ENCODE measurements around the gene AIRE. TPM values are rescaled to one million over a fixed set of nuclear protein-coding genes. Genes with fewer than 3 reads are reported as not detected.

The AIRE gene
- total and polyA plus RNA-seq, 4 experiments from 2014 or later = 0.32 to 2.3 TPM; not detected in 2

DNA sequence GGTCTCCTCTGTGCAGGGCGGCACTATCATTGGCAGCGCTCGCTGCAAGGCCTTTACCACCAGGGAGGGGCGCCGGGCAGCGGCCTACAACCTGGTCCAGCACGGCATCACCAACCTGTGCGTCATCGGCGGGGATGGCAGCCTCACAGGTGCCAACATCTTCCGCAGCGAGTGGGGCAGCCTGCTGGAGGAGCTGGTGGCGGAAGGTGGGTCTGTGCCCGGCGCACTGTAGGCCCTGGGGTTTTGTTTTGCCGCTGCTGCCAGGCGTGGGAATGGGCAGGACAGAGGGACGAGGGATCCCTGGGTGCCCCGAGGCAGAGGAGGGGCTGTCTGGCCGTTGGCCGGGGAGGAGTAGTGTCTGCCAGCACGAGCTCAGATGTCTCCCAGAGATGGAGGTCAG is 26.4 kb downstream of the AIRE start:
- Mint-ChIP-seq H3K27ac (no peak overlapping the region), H3K9me3 (no peaks in the 10 kb centered on the region), H3K4me1 (peaks cover 8 to 12% (median 10%) of the 10 kb centered on the region in 4 donors), H3K4me3 (no peak overlapping the region), H3K27me3 (no peaks in the 10 kb centered on the region), H3K36me3 (peaks cover 18 to 37% of the 10 kb centered on the region in 2 donors)
- ChIA-PET POLR2A (ENCODE audit: partially characterized antibody) (no interaction called here), CTCF (ENCODE audit: partially characterized antibody) (no interaction called here)
- H3K27me3 ChIP-seq (ENCODE audit: insufficient read depth, low read length) = no peaks in the 10 kb centered on the region
- intact Hi-C loops (cut with micrococcal nuclease) = no loop called here
- no peaks in the 10 kb centered on the region for H3K4me1 ChIP-seq (ENCODE audit: insufficient read depth, low read length)
- H3K9me3 ChIP-seq (ENCODE audit: control insufficient read depth in 1 of 2, low read length in 2 of 2) = no peaks in the 10 kb centered on the region
- no peak for DNase-seq
- H3K27ac ChIP-seq (ENCODE audit: low read depth, low read length) = no peak overlapping the region
- no peak overlapping the region for H3K4me3 ChIP-seq (ENCODE audit: low read length in 2 of 2)
- H3K36me3 ChIP-seq (ENCODE audit: insufficient read depth, low read length) = peaks cover 53% of the 10 kb centered on the region

GRCh38 chr21:44312716-44313115 is 27.0 kb downstream of the AIRE start:
- Histone ChIP-seq H3K4me1 (ENCODE audit: insufficient read depth, low read length) (no peaks in the 10 kb centered on the region), H3K36me3 (ENCODE audit: insufficient read depth, low read length) (peaks cover 53% of the 10 kb centered on the region), H3K27ac (ENCODE audit: low read depth, low read length) (no peak overlapping the region), H3K27me3 (ENCODE audit: insufficient read depth, low read length) (no peaks in the 10 kb centered on the region), H3K9me3 (ENCODE audit: control insufficient read depth in 1 of 2, low read length in 2 of 2) (no peaks in the 10 kb centered on the region), H3K4me3 (ENCODE audit: low read length in 2 of 2) (no peak overlapping the region)
- H3K27ac Mint-ChIP-seq = no peak overlapping the region
- no peaks in the 10 kb centered on the region for H3K9me3 Mint-ChIP-seq
- no peaks in the 10 kb centered on the region for H3K27me3 Mint-ChIP-seq
- H3K4me1 Mint-ChIP-seq = peaks cover 5 to 10% (median 8%) of the 10 kb centered on the region in 4 donors
- peaks cover 18 to 35% of the 10 kb centered on the region in 2 donors for H3K36me3 Mint-ChIP-seq
- CTCF ChIA-PET (ENCODE audit: partially characterized antibody) = no interaction called here
- no peak for DNase-seq
- intact Hi-C loops (cut with micrococcal nuclease) = no loop called here
- no peak overlapping the region for H3K4me3 Mint-ChIP-seq
- POLR2A ChIA-PET (ENCODE audit: partially characterized antibody) = no interaction called here

- Histone ChIP-seq H3K27me3 (ENCODE audit: insufficient read depth, low read length) (no peaks in the 10 kb centered on the region), H3K9me3 (ENCODE audit: control insufficient read depth in 1 of 2, low read length in 2 of 2) (no peaks in the 10 kb centered on the region), H3K4me1 (ENCODE audit: insufficient read depth, low read length) (no peaks in the 10 kb centered on the region), H3K4me3 (ENCODE audit: low read length in 2 of 2) (no peak overlapping the region), H3K36me3 (ENCODE audit: insufficient read depth, low read length) (peaks cover 53% of the 10 kb centered on the region), H3K27ac (ENCODE audit: low read depth, low read length) (no peak overlapping the region)
- peaks cover 0 to 7% (median 4%) of the 10 kb centered on the region in 4 donors for H3K4me1 Mint-ChIP-seq
- H3K27ac Mint-ChIP-seq = no peak overlapping the region
- ChIA-PET CTCF (ENCODE audit: partially characterized antibody) (no interaction called here), POLR2A (ENCODE audit: partially characterized antibody) (no interaction called here)
- H3K9me3 Mint-ChIP-seq = no peaks in the 10 kb centered on the region
- DNase-seq = no peak
- H3K4me3 Mint-ChIP-seq = no peak overlapping the region
- no peaks in the 10 kb centered on the region for H3K27me3 Mint-ChIP-seq
- intact Hi-C loops (cut with micrococcal nuclease) = no loop called here
- H3K36me3 Mint-ChIP-seq = peaks cover 15 to 32% of the 10 kb centered on the region in 2 donors
Measured at GRCh38 chr21:44313451-44313850, 27.8 kb downstream of the AIRE start.

DNA sequence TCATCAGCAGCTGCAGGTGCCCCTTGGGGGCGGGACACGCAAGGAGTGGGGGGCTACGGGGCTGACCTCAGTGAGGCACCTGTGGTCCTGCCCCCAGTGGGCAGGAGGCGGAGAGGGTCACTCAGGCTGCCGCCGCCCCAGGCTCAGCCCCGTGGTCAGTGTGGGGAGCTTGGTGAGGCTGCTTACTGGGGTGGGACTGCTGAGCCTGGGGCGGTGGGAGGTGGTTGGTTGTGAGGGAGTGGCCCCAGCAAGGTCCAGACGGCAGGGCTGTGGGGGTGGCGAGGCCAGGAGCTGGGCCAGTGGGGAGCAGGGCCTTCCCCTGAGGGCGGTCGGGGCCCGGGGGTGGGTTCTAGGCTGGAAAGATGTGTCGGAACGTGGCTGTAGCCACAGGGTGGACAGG is 28.5 kb downstream of the AIRE start:
- H3K4me1 Mint-ChIP-seq = peaks cover 0 to 7% (median 4%) of the 10 kb centered on the region in 4 donors
- ChIA-PET POLR2A (ENCODE audit: partially characterized antibody) (interaction anchor here (1.2 kb wide), 1 partner anchor 11 kb away, joined by 3 read pairs; no protein-coding TSS in a partner anchor), CTCF (ENCODE audit: partially characterized antibody) (no interaction called here)
- no peaks in the 10 kb centered on the region for H3K27me3 ChIP-seq (ENCODE audit: insufficient read depth, low read length)
- H3K27ac ChIP-seq (ENCODE audit: low read depth, low read length) = no peak overlapping the region
- DNase-seq = no peak
- H3K9me3 Mint-ChIP-seq = no peaks in the 10 kb centered on the region
- H3K4me3 ChIP-seq (ENCODE audit: low read length in 2 of 2) = no peak overlapping the region
- no peak overlapping the region for H3K27ac Mint-ChIP-seq
- no peaks in the 10 kb centered on the region for H3K27me3 Mint-ChIP-seq
- H3K36me3 ChIP-seq (ENCODE audit: insufficient read depth, low read length) = peaks cover 55% of the 10 kb centered on the region
- no peak overlapping the region for H3K4me3 Mint-ChIP-seq
- peaks cover 15 to 28% of the 10 kb centered on the region in 2 donors for H3K36me3 Mint-ChIP-seq
- H3K9me3 ChIP-seq (ENCODE audit: control insufficient read depth in 1 of 2, low read length in 2 of 2) = no peaks in the 10 kb centered on the region
- intact Hi-C loops (cut with micrococcal nuclease) = no loop called here
- no peaks in the 10 kb centered on the region for H3K4me1 ChIP-seq (ENCODE audit: insufficient read depth, low read length)

DNA sequence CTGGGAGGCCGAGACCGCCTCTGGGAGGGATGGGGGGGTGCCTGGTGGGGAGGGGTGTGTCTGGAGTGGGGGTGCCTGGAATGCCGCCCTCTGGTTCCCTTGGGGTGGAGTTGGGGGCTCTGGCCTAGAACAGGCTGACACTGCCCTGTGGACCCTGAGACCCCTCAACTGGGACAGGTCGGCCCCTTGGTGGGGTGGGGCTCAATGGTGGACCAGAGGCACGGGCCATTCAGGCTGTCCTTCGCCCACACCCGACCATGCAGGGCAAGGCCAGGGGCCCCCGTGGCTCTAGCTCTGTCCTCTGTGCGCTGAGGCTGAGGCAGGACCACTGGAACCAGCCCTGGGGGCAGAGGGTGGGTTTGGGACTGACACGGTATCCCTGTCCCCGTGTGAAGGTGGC is 28.9 kb downstream of the AIRE start:
- H3K27me3 Mint-ChIP-seq = no peaks in the 10 kb centered on the region
- POLR2A ChIA-PET (ENCODE audit: partially characterized antibody) = interaction anchor here (1.2 kb wide), 1 partner anchor 11 kb away, joined by 3 read pairs; no protein-coding TSS in a partner anchor

DNA sequence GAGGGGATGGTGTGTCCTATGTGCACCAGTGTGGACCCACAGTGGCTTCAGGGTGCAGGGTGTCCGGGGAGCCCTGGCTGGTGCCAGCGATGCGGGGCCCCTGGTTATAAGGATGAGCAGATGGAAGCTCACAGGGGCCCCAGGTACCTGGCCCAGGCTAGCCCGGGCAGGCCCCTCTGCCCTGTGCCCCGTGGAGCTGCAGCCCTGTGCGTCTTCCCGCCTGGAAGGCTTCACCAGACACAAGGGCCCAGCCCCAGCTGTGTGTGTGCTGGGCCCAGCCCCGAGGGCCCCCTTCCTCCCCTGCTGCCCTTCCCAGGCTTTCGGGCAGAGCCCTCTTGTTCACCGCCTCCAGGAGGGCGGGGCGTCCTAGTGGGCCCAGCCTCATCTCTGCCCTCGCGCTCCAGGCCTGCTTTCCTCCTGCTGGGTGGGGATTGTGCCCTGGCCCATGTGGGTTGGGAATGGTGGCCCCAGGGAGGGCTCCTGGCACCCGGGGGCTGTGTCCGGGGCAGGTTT is 30.1 kb downstream of the AIRE start:
- no peaks in the 10 kb centered on the region for H3K4me1 ChIP-seq (ENCODE audit: insufficient read depth, low read length)
- no peaks in the 10 kb centered on the region for H3K9me3 Mint-ChIP-seq
- H3K27me3 Mint-ChIP-seq = no peaks in the 10 kb centered on the region
- intact Hi-C loops (cut with micrococcal nuclease) = no loop called here
- no peak overlapping the region for H3K4me3 Mint-ChIP-seq
- ChIA-PET POLR2A (ENCODE audit: partially characterized antibody) (interaction anchor here (0.7 to 1.6 kb wide), 2 partner anchors 14 to 23 kb away, joined by 3 to 4 read pairs; partner anchors contain the start of gene CFAP410), CTCF (ENCODE audit: partially characterized antibody) (interaction anchor here (1.2 kb wide), 1 partner anchor 18 kb away, joined by 4 read pairs; no protein-coding TSS in a partner anchor)
- H3K4me1 Mint-ChIP-seq = peaks cover 0 to 7% (median 4%) of the 10 kb centered on the region in 4 donors
- no peak overlapping the region for H3K27ac ChIP-seq (ENCODE audit: low read depth, low read length)
- H3K27me3 ChIP-seq (ENCODE audit: insufficient read depth, low read length) = no peaks in the 10 kb centered on the region
- H3K9me3 ChIP-seq (ENCODE audit: control insufficient read depth in 1 of 2, low read length in 2 of 2) = no peaks in the 10 kb centered on the region
- peaks cover 15 to 34% of the 10 kb centered on the region in 2 donors for H3K36me3 Mint-ChIP-seq
- H3K27ac Mint-ChIP-seq = peak overlapping the region in 1 of 7 donors; percentile 43
- DNase-seq = no peak
- H3K4me3 ChIP-seq (ENCODE audit: low read length in 2 of 2) = no peak overlapping the region
- H3K36me3 ChIP-seq (ENCODE audit: insufficient read depth, low read length) = peaks cover 60% of the 10 kb centered on the region

More for the DNA sequence above, 28.9 kb downstream of the AIRE start:
- Histone ChIP-seq H3K36me3 (ENCODE audit: insufficient read depth, low read length) (peaks cover 59% of the 10 kb centered on the region), H3K27me3 (ENCODE audit: insufficient read depth, low read length) (no peaks in the 10 kb centered on the region), H3K9me3 (ENCODE audit: control insufficient read depth in 1 of 2, low read length in 2 of 2) (no peaks in the 10 kb centered on the region), H3K4me3 (ENCODE audit: low read length in 2 of 2) (no peak overlapping the region), H3K4me1 (ENCODE audit: insufficient read depth, low read length) (no peaks in the 10 kb centered on the region), H3K27ac (ENCODE audit: low read depth, low read length) (no peak overlapping the region)
- no peaks in the 10 kb centered on the region for H3K9me3 Mint-ChIP-seq
- H3K27ac Mint-ChIP-seq = no peak overlapping the region
- intact Hi-C loops (cut with micrococcal nuclease) = no loop called here
- H3K4me3 Mint-ChIP-seq = no peak overlapping the region
- CTCF ChIA-PET (ENCODE audit: partially characterized antibody) = no interaction called here
- DNase-seq = no peak
- peaks cover 0 to 7% (median 4%) of the 10 kb centered on the region in 4 donors for H3K4me1 Mint-ChIP-seq
- H3K36me3 Mint-ChIP-seq = peaks cover 15 to 31% of the 10 kb centered on the region in 2 donors

GRCh38 chr21:44316277-44316900 is 30.7 kb downstream of the AIRE start:
- no peak overlapping the region for H3K4me3 Mint-ChIP-seq
- intact Hi-C loops (cut with micrococcal nuclease) = no loop called here
- Histone ChIP-seq H3K4me1 (ENCODE audit: insufficient read depth, low read length) (no peaks in the 10 kb centered on the region), H3K9me3 (ENCODE audit: control insufficient read depth in 1 of 2, low read length in 2 of 2) (no peaks in the 10 kb centered on the region), H3K27me3 (ENCODE audit: insufficient read depth, low read length) (no peaks in the 10 kb centered on the region), H3K4me3 (ENCODE audit: low read length in 2 of 2) (no peak overlapping the region), H3K27ac (ENCODE audit: low read depth, low read length) (no peak overlapping the region), H3K36me3 (ENCODE audit: insufficient read depth, low read length) (peaks cover 57% of the 10 kb centered on the region)
- DNase-seq = no peak
- H3K27me3 Mint-ChIP-seq = no peaks in the 10 kb centered on the region
- peaks cover 0 to 2% (median under 1%) of the 10 kb centered on the region in 4 donors for H3K4me1 Mint-ChIP-seq
- H3K27ac Mint-ChIP-seq = peak overlapping the region in 3 of 7 donors; percentile 10 to 55 (median 53)
- POLR2A ChIA-PET (ENCODE audit: partially characterized antibody) = interaction anchor here (0.7 to 1.6 kb wide), 2 partner anchors 15 to 22 kb away, joined by 3 to 4 read pairs; partner anchors contain the start of gene CFAP410
- peaks cover 8 to 28% of the 10 kb centered on the region in 2 donors for H3K36me3 Mint-ChIP-seq
- CTCF ChIA-PET (ENCODE audit: partially characterized antibody) = interaction anchor here (1.2 kb wide), 1 partner anchor 18 kb away, joined by 4 read pairs; no protein-coding TSS in a partner anchor
- no peaks in the 10 kb centered on the region for H3K9me3 Mint-ChIP-seq

All from CD4-positive, alpha-beta memory T cell (primary cell).